VCaP (cell line): Measurements from ENCODE around the gene BCL6.
A peak's percentile ranks its signal among the peaks of the same experiment; 100 is the strongest.

ENCODE experiments used
- H3K27ac ChIP-seq: fragments of 450-650 bp; 2 replicates; pipeline ENCODE4 v1.5.1; 2017
- CTCF ChIP-seq: fragments of 450-650 bp; conservative IDR thresholded peaks from 2 replicates; pipeline ENCODE4 v1.5.1; 2017; ENCODE audit warnings: mild to moderate bottlenecking, moderate library complexity

BCL6 gene

GRCh38 chr3:187740421-187741399 lies 4.6 kb downstream of the BCL6 start:
- peak overlapping the region; percentile 97 for H3K27ac ChIP-seq

GRCh38 chr3:187739561-187740332 lies 5.5 kb downstream of the BCL6 start:
- peak overlapping the region; percentile 97 for H3K27ac ChIP-seq
- peak; percentile 97 for TF ChIP-seq CTCF

More at GRCh38 chr3:187740421-187741399, 4.6 kb downstream of the BCL6 start:
- peak; percentile 90 for TF ChIP-seq CTCF

GRCh38 chr3:187739094-187739560 lies 6.1 kb downstream of the BCL6 start:
- peak overlapping the region; percentile 97 for H3K27ac ChIP-seq

GRCh38 chr3:187738331-187739093 lies 6.8 kb downstream of the BCL6 start:
- H3K27ac ChIP-seq: peak overlapping the region; percentile 97
- TF ChIP-seq CTCF: peak; percentile 83

More at GRCh38 chr3:187739094-187739560, 6.1 kb downstream of the BCL6 start:
- TF ChIP-seq CTCF: no peak

GRCh38 chr3:187738071-187738330 lies 7.3 kb downstream of the BCL6 start:
- H3K27ac ChIP-seq: peak overlapping the region; percentile 97; the same call in 1 of the 2 replicates
- TF ChIP-seq CTCF: no peak

- no peak overlapping the region for H3K27ac ChIP-seq
- TF ChIP-seq CTCF: no peak
Measured at GRCh38 chr3:187737368-187738070, 7.7 kb downstream of the BCL6 start.
